NCI-H774 (cell line): ENCODE results near the gene ABHD5.

Source experiments
- DNase-seq: peaks from one replicate; lab custom pipeline; 2025; lab: John Stamatoyannopoulos, UW

ABHD5 gene

GRCh38 chr3:43782541-43782940 is 91.8 kb downstream of the ABHD5 start:
- no peak for DNase-seq
